Epithelial cell of esophagus (primary cell): ENCODE measurements around the gene APBB2.

Source experiments
- DNase-seq: peaks from one replicate; pipeline ENCODE4 v3.0.0; 2010; ENCODE audit warnings: low read depth
- H3K4me3 ChIP-seq: 2 replicates; pipeline ENCODE4 v1.5.1; 2011; ENCODE audit warnings: mild to moderate bottlenecking, low read length, control low read depth
- CTCF ChIP-seq: IDR thresholded peaks from 2 replicates; pipeline ENCODE4 v1.5.1; 2011; ENCODE audit warnings: low read depth, mild to moderate bottlenecking, low read length, control low read depth, inconsistent platforms; ENCODE audit not compliant: insufficient read depth; ENCODE audit errors: missing control alignments

Gene APBB2

GRCh38 chr4:41028392-41029076, 185.8 kb downstream of the APBB2 start:
- no peak for TF ChIP-seq CTCF
- H3K4me3 ChIP-seq: no peak overlapping the region
- no peak for DNase-seq

- H3K4me3 ChIP-seq: no peak overlapping the region
- no peak for DNase-seq
- no peak for TF ChIP-seq CTCF
Measured at GRCh38 chr4:41026971-41027370, 187.4 kb downstream of the APBB2 start.

- TF ChIP-seq CTCF: no peak
- no peak overlapping the region for H3K4me3 ChIP-seq
Measured at GRCh38 chr4:41025824-41026223, 188.5 kb downstream of the APBB2 start.

GRCh38 chr4:41024556-41025491, 189.5 kb downstream of the APBB2 start:
- H3K4me3 ChIP-seq: no peak overlapping the region
- DNase-seq: peak; percentile 69
- TF ChIP-seq CTCF: no peak

More at GRCh38 chr4:41025824-41026223, 188.5 kb downstream of the APBB2 start:
- no peak for DNase-seq

- TF ChIP-seq CTCF: no peak
- H3K4me3 ChIP-seq: no peak overlapping the region
- DNase-seq: no peak
Measured at GRCh38 chr4:41022116-41022515, 192.2 kb downstream of the APBB2 start.

GRCh38 chr4:41015016-41015675, 199.2 kb downstream of the APBB2 start:
- no peak for TF ChIP-seq CTCF
- DNase-seq: no peak
- no peak overlapping the region for H3K4me3 ChIP-seq
